ENCODE measurements around the gene CLUH. TPM values are rescaled to one million over a fixed set of nuclear protein-coding genes. Genes with fewer than 3 reads are reported as not detected.

CLUH gene
- polyA plus RNA-seq, 1 experiment: 13.4 TPM

DNA sequence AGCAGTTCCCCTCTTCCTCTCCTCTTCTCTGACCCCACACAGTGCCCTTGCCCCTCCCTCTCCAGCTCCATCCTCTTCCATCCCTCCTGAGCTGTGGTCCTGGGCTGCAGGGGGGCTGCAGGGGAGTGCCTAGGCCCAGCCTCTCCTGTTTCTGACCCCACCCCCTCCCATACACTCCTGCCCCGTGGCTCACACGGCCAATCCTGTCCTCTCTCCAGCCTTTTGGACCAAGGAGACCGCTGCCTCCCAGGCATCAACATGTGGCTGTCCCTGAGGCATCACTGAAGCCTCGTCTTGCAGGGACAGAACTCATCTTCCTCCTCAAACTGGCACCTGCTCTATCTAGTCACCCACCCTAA is 6.7 kb downstream of the CLUH start:
- no peaks in the 10 kb centered on the region for H3K27me3 ChIP-seq (ENCODE audit: control insufficient read depth, insufficient read depth, low read length)
- ChIA-PET CTCF (no interaction called here), POLR2A (no interaction called here)
- peaks cover 19% of the 10 kb centered on the region for H3K36me3 ChIP-seq (ENCODE audit: control insufficient read depth, insufficient read depth, low read length)
- no peak overlapping the region for H3K4me3 ChIP-seq (ENCODE audit: low read depth, low read length)
- DNase-seq (ENCODE audit: low read depth): no peak
- TF ChIP-seq, protein P1, sequence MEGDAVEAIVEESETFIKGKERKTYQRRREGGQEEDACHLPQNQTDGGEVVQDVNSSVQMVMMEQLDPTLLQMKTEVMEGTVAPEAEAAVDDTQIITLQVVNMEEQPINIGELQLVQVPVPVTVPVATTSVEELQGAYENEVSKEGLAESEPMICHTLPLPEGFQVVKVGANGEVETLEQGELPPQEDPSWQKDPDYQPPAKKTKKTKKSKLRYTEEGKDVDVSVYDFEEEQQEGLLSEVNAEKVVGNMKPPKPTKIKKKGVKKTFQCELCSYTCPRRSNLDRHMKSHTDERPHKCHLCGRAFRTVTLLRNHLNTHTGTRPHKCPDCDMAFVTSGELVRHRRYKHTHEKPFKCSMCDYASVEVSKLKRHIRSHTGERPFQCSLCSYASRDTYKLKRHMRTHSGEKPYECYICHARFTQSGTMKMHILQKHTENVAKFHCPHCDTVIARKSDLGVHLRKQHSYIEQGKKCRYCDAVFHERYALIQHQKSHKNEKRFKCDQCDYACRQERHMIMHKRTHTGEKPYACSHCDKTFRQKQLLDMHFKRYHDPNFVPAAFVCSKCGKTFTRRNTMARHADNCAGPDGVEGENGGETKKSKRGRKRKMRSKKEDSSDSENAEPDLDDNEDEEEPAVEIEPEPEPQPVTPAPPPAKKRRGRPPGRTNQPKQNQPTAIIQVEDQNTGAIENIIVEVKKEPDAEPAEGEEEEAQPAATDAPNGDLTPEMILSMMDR (IDR thresholded peaks at IDR 0.05; ENCODE audit: insufficient read depth, low read depth, low read length): no peak

GRCh38 chr17:2704031-2704889 is 7.3 kb downstream of the CLUH start:
- TF ChIP-seq, protein P1 (IDR thresholded peaks at IDR 0.05; ENCODE audit: insufficient read depth, low read depth, low read length): no peak
- CTCF ChIA-PET: no interaction called here
- POLR2A ChIA-PET: no interaction called here
- H3K36me3 ChIP-seq (ENCODE audit: control insufficient read depth, insufficient read depth, low read length): peaks cover 19% of the 10 kb centered on the region
- no peaks in the 10 kb centered on the region for H3K27me3 ChIP-seq (ENCODE audit: control insufficient read depth, insufficient read depth, low read length)
- H3K4me3 ChIP-seq (ENCODE audit: low read depth, low read length): no peak overlapping the region
- no peak for DNase-seq (ENCODE audit: low read depth)

- no peak for DNase-seq (ENCODE audit: low read depth)
- TF ChIP-seq, protein P1 (IDR thresholded peaks at IDR 0.05; ENCODE audit: insufficient read depth, low read depth, low read length): no peak
- no peak overlapping the region for H3K4me3 ChIP-seq (ENCODE audit: low read depth, low read length)
- peaks cover 19% of the 10 kb centered on the region for H3K36me3 ChIP-seq (ENCODE audit: control insufficient read depth, insufficient read depth, low read length)
- ChIA-PET CTCF (no interaction called here), POLR2A (no interaction called here)
- H3K27me3 ChIP-seq (ENCODE audit: control insufficient read depth, insufficient read depth, low read length): no peaks in the 10 kb centered on the region
These were observed 8.0 kb downstream of the CLUH start for GRCh38 chr17:2703606-2704005.

GRCh38 chr17:2703181-2703580 is 8.4 kb downstream of the CLUH start:
- no peak for DNase-seq (ENCODE audit: low read depth)
- CTCF ChIA-PET: no interaction called here
- H3K4me3 ChIP-seq (ENCODE audit: low read depth, low read length): no peak overlapping the region
- TF ChIP-seq, protein P1 (IDR thresholded peaks at IDR 0.05; ENCODE audit: insufficient read depth, low read depth, low read length): no peak
- POLR2A ChIA-PET: no interaction called here
- no peaks in the 10 kb centered on the region for H3K27me3 ChIP-seq (ENCODE audit: control insufficient read depth, insufficient read depth, low read length)
- peaks cover 23% of the 10 kb centered on the region for H3K36me3 ChIP-seq (ENCODE audit: control insufficient read depth, insufficient read depth, low read length)

DNA sequence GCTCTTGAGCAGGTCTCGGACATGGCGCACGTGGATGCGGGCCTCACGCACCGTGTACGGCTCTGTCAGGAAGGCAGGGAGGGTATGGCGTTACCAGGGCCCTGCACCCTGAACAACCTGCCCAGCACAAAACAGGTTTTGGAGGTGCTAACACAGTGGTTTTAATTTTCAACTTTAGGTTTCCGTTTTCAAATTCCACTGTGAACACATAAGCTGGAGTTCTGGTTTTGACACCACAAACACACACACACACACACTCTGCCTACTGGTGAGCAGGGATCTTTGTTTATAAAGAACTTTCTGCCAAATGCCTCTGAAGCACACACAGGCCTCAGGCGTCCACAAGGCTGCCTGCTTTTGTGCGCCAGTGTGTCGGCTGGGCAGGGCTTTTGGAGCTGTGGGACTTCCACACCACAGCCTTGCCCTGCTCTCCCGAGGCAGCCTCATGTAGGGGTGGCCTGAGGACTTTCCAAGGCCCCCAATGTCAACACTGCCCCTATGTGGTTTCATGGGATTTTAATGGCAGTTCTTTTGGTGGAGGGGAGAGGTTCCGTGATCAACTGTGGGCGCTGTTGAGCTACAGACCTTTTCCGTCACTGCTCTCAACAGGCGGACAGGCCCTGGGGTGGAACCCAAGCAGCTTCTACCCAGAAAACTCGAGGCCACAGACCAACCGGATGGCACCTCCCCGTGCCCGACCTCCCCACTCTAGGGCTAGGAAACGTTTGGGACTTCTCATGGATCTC is 9.4 kb downstream of the CLUH start:
- ChIA-PET CTCF (no interaction called here), POLR2A (no interaction called here)
- no peak for DNase-seq (ENCODE audit: low read depth)
- Histone ChIP-seq H3K4me3 (ENCODE audit: low read depth, low read length) (no peak overlapping the region), H3K27me3 (ENCODE audit: control insufficient read depth, insufficient read depth, low read length) (no peaks in the 10 kb centered on the region), H3K36me3 (ENCODE audit: control insufficient read depth, insufficient read depth, low read length) (peaks cover 29% of the 10 kb centered on the region)
- TF ChIP-seq, protein P1 (IDR thresholded peaks at IDR 0.05; ENCODE audit: insufficient read depth, low read depth, low read length): no peak
